K562 (cell line): Measurements from ENCODE around the gene ZFYVE19. TPM values are rescaled to one million over a fixed set of nuclear protein-coding genes. Genes with fewer than 3 reads are reported as not detected.

Experiments
- ATAC-seq: fragments of 200-7000 bp; cut with Tn5 transposase; 3 replicates; pipeline ENCODE4 v1.9.1; 2020; ENCODE audit warnings: moderate library complexity
- BruUV-seq: library from RNA; stranded (reverse); fragments of 400-500 nt; replicated peaks from 2 replicates; lab custom pipeline; 2021; lab: Mats Ljungman, UMichigan
- CTCF ChIA-PET: fragments of 300-600 bp; formaldehyde crosslinking; extraction: SDS; loops from one replicate; lab custom pipeline; 2021; ENCODE audit warnings: low intra/inter-chr PET ratio; lab: Yijun Ruan, JAX
- POLR2A ChIA-PET: fragments of 300-600, 350-650 bp; sonication (Branson Sonifier 250); formaldehyde crosslinking; extraction: SDS; loops from one replicate; lab custom pipeline; 2021; ENCODE audit warnings: antibody characterized with exemption, inconsistent platforms; lab: Yijun Ruan, JAX
- DNase-seq, 4 experiments: peaks; one replicate each; pipeline versions ENCODE4 v3.0.0 to v3.0.0-alpha.2; 2011 to 2018; ENCODE audit warnings: low spot score in 3 of 4, mixed read lengths in 3 of 4; ENCODE audit errors: extremely low read depth in 1 of 4
- FAIRE-seq: peaks from 2 replicates; lab custom pipeline; 2011; peaks lifted over from hg19 to GRCh38; lab: Jason Lieb, UNC
- H2AFZ ChIP-seq: 2 replicates; pipeline ENCODE4 v1.6.0; 2011; ENCODE audit warnings: low read depth, low read length, control low read depth, inconsistent platforms
- H3K27ac ChIP-seq: fragments of 200-600 bp; 3 replicates; pipeline ENCODE4 v1.8.0; 2011; ENCODE audit warnings: low read depth, mild to moderate bottlenecking, control low read depth, inconsistent platforms, low read length, moderate library complexity, mixed read lengths; ENCODE audit errors: extremely low read depth
- H3K27me3 ChIP-seq, 2 experiments: fragments of 300-600 bp in 1 of 2; 2 replicates in 1 of 2; 3 replicates in 1 of 2; pipeline versions ENCODE4 v1.6.0 to v1.8.0; 2011; ENCODE audit warnings: inconsistent platforms in 2 of 2, low read length in 2 of 2, mild to moderate bottlenecking in 1 of 2, mixed read lengths in 1 of 2, moderate library complexity in 1 of 2; ENCODE audit not compliant: control insufficient read depth in 2 of 2, insufficient read depth in 2 of 2
- H3K36me3 ChIP-seq: fragments of 300-600 bp; 3 replicates; pipeline ENCODE4 v1.8.0; 2011; ENCODE audit warnings: mild to moderate bottlenecking, low read length, inconsistent platforms; ENCODE audit not compliant: control insufficient read depth, insufficient read depth
- H3K4me1 ChIP-seq, 2 experiments: fragments of 200-600 bp in 1 of 2; replicated peaks in 1 of 2; 2 replicates in 1 of 2; 3 replicates in 1 of 2; pipeline versions ENCODE4 v1.5.1 to v1.8.0; 2011; ENCODE audit warnings: inconsistent platforms in 2 of 2, low read length in 2 of 2, mild to moderate bottlenecking in 1 of 2, mixed read lengths in 1 of 2, moderate library complexity in 1 of 2; ENCODE audit not compliant: control insufficient read depth in 2 of 2, insufficient read depth in 2 of 2
- H3K4me2 ChIP-seq: 2 replicates; pipeline ENCODE4 v1.6.1; 2011; ENCODE audit warnings: low read length, control low read depth, inconsistent platforms, mixed read lengths; ENCODE audit not compliant: insufficient read depth
- H3K4me3 ChIP-seq: fragments of 200-600 bp; sonication (generic), shearing (Covaris generic); 2 replicates; pipeline ENCODE4 v1.5.1; 2016; ENCODE audit warnings: control low read depth, inconsistent platforms
- H3K79me2 ChIP-seq: fragments of 200-600 bp; 3 replicates; pipeline ENCODE4 v1.8.0; 2011; ENCODE audit warnings: low read length, inconsistent platforms; ENCODE audit not compliant: control insufficient read depth, insufficient read depth
- H3K9ac ChIP-seq, 2 experiments: 2 replicates each; pipeline versions ENCODE4 v1.6.0 to v1.6.1; 2011; ENCODE audit warnings: low read depth in 2 of 2, low read length in 2 of 2, control low read depth in 1 of 2, inconsistent platforms in 1 of 2, mild to moderate bottlenecking in 1 of 2, mixed read lengths in 1 of 2; ENCODE audit not compliant: insufficient read depth in 1 of 2
- H3K9me1 ChIP-seq: one replicate; pipeline ENCODE4 v1.6.0; 2011; ENCODE audit warnings: inconsistent platforms, mild to moderate bottlenecking, low read length, moderate library complexity; ENCODE audit not compliant: control insufficient read depth, insufficient read depth
- H3K9me3 ChIP-seq: replicated peaks from 2 replicates; pipeline ENCODE4 v1.5.1; 2011; ENCODE audit warnings: low read depth, low read length, inconsistent platforms; ENCODE audit not compliant: control insufficient read depth, insufficient read depth
- H4K20me1 ChIP-seq: replicated peaks from 2 replicates; pipeline ENCODE4 v1.6.1; 2011; ENCODE audit warnings: low read length, inconsistent platforms, mixed read lengths; ENCODE audit not compliant: control insufficient read depth, insufficient read depth
- HLTF ChIP-seq: fragments of 450-650 bp; IDR thresholded peaks from 2 replicates; pipeline ENCODE4 v1.6.1; 2016
- IRF9 ChIP-seq: fragments of 450-650 bp; IDR thresholded peaks from 2 replicates; pipeline ENCODE4 v1.6.1; 2016; ENCODE audit warnings: missing biosample characterization, missing genetic modification characterization
- KLF1 ChIP-seq: fragments of 450-650 bp; IDR thresholded peaks from 2 replicates; pipeline ENCODE4 v1.6.1; 2016; ENCODE audit warnings: missing genetic modification characterization, missing compliant biosample characterization
- MITF ChIP-seq: IDR thresholded peaks from 2 replicates; pipeline ENCODE4 v1.6.1; 2014; ENCODE audit warnings: antibody characterized with exemption
- NONO ChIP-seq, 2 experiments: fragments of 200-400 bp in 1 of 2; fragments of 450-650 bp in 1 of 2; formaldehyde crosslinking in 1 of 2; IDR thresholded peaks; 2 replicates each; pipeline ENCODE4 v1.6.1; 2017; ENCODE audit warnings: low read depth in 2 of 2, mild to moderate bottlenecking in 2 of 2, moderate library complexity in 2 of 2, low read length in 1 of 2
- POLR2H ChIP-seq: IDR thresholded peaks from 2 replicates; pipeline ENCODE4 v1.6.1; 2016; ENCODE audit warnings: missing genetic modification characterization, low read depth, mild to moderate bottlenecking, control low read depth, missing compliant biosample characterization, moderate library complexity
- SAFB2 ChIP-seq: fragments of 200-400 bp; formaldehyde crosslinking; IDR thresholded peaks from 2 replicates; pipeline ENCODE4 v1.6.1; 2018; ENCODE audit warnings: borderline replicate concordance, low read length, low read depth, moderate library complexity; ENCODE audit not compliant: severe bottlenecking
- SMARCE1 ChIP-seq: fragments of 450-650 bp; IDR thresholded peaks from 2 replicates; pipeline ENCODE4 v1.7.1; 2016; ENCODE audit warnings: mild to moderate bottlenecking
- SMC3 ChIP-seq: conservative IDR thresholded peaks from 2 replicates; pipeline ENCODE4 v1.6.1; 2011; ENCODE audit warnings: low read depth, low read length, improper control_type of control experiment; ENCODE audit not compliant: insufficient read depth
- TAF7 ChIP-seq: fragments of 450-650 bp; IDR thresholded peaks from 2 replicates; pipeline ENCODE4 v1.6.1; 2016; ENCODE audit warnings: missing genetic modification characterization, missing compliant biosample characterization
- WGBS: fragments of 100-300 bp; shearing (Covaris generic); methylation state at CpG from one replicate; pipeline ENCODE4 v1.1.6; 2016; ENCODE audit warnings: low coverage, mixed read lengths; ENCODE audit not compliant: insufficient coverage; ENCODE audit errors: missing lambda C conversion rate; 5-methylcytosine and 5-hydroxymethylcytosine counted together
- in situ Hi-C: fragments of 300-500 bp; cut with MboI; formaldehyde crosslinking; loops from 4 replicates; pipeline ENCODE4 v1.15.0; 2018; ENCODE audit warnings: inconsistent platforms, mixed read lengths
- intact Hi-C: fragments of 100-400 bp; cut with micrococcal nuclease; formaldehyde crosslinking; loops from 2 replicates; pipeline ENCODE4 v1.14.2; 2022
- polyA plus RNA-seq, 8 experiments: library from polyadenylated mRNA; depleted of rRNA in 4 of 8; stranded (reverse) in 5 of 8; unstranded in 3 of 8; fragments of >200 nt; fragmentation: Nextera tagmentation in 2 of 8; fragmentation: Illumina TruSeq in 1 of 8; extraction: Ambion mirVana in 2 of 8; extraction: Trizol in 1 of 8; gene quantifications; 2 replicates each; pipeline versions ENCODE4 v1.2.1 to v1.2.3, GENCODE V29; 2011 to 2014; ENCODE audit warnings: inconsistent platforms in 1 of 8, missing spikeins in 1 of 8
- total RNA-seq, 7 experiments: library from RNA; depleted of rRNA in 6 of 7; stranded (reverse); fragments of >200 nt in 6 of 7; fragmentation: Illumina TruSeq in 2 of 7; extraction: Trizol in 2 of 7; gene quantifications; 2 replicates each; pipeline versions ENCODE4 v1.2.1 to v1.2.3, GENCODE V29; 2011 to 2021; ENCODE audit warnings: low replicate concordance in 1 of 7
- TF ChIP-seq, protein P1 (sequence below): sonication (generic); formaldehyde crosslinking; IDR thresholded peaks from 2 replicates; pipeline ENCODE4 v1.8.1; 2023; ENCODE audit warnings: mild to moderate bottlenecking, missing genetic modification reagents

ZFYVE19 gene
- total and polyA plus RNA-seq, 9 of the 15 experiments (the other 6 are each of a cell fraction or from before 2014, with no cell fraction given), result 1.5 to 36.8 (median 19.9) TPM

GRCh38 chr15:40845036-40845435 lies 38.1 kb downstream of the ZFYVE19 start:
- Histone ChIP-seq H3K79me2 (no peaks in the 10 kb centered on the region), H3K4me2 (no peak overlapping the region), H4K20me1 (no peaks in the 10 kb centered on the region), H3K9ac (no peak overlapping the region), H3K27ac (no peak overlapping the region), H3K4me3 (no peak overlapping the region), H3K4me1 (peaks cover 29 to 41% of the 10 kb centered on the region in 2 experiments), H3K36me3 (no peaks in the 10 kb centered on the region), H3K27me3 (no peaks in the 10 kb centered on the region), H2AFZ (no peak overlapping the region)
- POLR2A ChIA-PET, result interaction anchor here (0.7 kb wide), 2 partner anchors 39 to 58 kb away, joined by 3 read pairs; no protein-coding TSS in a partner anchor
- DNase-seq, result no peak
- BruUV-seq, result no TSS peak
- no peak for ATAC-seq
- TF ChIP-seq, protein P1, sequence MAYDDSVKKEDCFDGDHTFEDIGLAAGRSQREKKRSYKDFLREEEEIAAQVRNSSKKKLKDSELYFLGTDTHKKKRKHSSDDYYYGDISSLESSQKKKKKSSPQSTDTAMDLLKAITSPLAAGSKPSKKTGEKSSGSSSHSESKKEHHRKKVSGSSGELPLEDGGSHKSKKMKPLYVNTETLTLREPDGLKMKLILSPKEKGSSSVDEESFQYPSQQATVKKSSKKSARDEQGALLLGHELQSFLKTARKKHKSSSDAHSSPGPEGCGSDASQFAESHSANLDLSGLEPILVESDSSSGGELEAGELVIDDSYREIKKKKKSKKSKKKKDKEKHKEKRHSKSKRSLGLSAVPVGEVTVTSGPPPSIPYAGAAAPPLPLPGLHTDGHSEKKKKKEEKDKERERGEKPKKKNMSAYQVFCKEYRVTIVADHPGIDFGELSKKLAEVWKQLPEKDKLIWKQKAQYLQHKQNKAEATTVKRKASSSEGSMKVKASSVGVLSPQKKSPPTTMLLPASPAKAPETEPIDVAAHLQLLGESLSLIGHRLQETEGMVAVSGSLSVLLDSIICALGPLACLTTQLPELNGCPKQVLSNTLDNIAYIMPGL (CRISPR knock-in tag), result no peak
- TF ChIP-seq SAFB2, result no peak
- TF ChIP-seq MITF, result no peak
- no peak for TF ChIP-seq HLTF
- TF ChIP-seq IRF9 (tag), result no peak
- no peak for TF ChIP-seq POLR2H (tag)
- TF ChIP-seq SMC3, result no peak
- TF ChIP-seq NONO (IDR thresholded peaks at IDR 0.05; ENCODE audit: low read depth in 2 of 2, low read length in 1 of 2), result no peak
- TF ChIP-seq SMARCE1, result no peak
- TF ChIP-seq KLF1 (tag), result no peak
- no peak for TF ChIP-seq TAF7 (tag)
- TF ChIP-seq, all 486 proteins: peak for 0
- in situ Hi-C loops, result no loop called here
- H3K9me1 ChIP-seq, result no peaks in the 10 kb centered on the region
- no peak for FAIRE-seq
- WGBS, result 94% methylated on average over 7 of the region's 12 CpGs
- intact Hi-C loops, result no loop called here
- CTCF ChIA-PET, result no interaction called here
- H3K9me3 ChIP-seq, result no peaks in the 10 kb centered on the region
